Stimulated activated CD4-positive, alpha-beta T cell treated with anti-CD3 and anti-CD28 coated beads, Interleukin-1b, Interleukin-23, amount 100 ng/mL, for 4 hours (primary cell): Measurements from ENCODE around the gene CDH8.
"Not testable (repeated sequence)": the region's sequence is repeated elsewhere in the genome, so short reads cannot be mapped to it uniquely, and the experiment has no call there.

ENCODE experiments used
- DNase-seq, 2 donors: peaks; one replicate each; pipeline ENCODE4 v3.0.0-alpha.2; 2020; ENCODE audit warnings: low read depth in 2 of 2

CDH8 gene

DNA sequence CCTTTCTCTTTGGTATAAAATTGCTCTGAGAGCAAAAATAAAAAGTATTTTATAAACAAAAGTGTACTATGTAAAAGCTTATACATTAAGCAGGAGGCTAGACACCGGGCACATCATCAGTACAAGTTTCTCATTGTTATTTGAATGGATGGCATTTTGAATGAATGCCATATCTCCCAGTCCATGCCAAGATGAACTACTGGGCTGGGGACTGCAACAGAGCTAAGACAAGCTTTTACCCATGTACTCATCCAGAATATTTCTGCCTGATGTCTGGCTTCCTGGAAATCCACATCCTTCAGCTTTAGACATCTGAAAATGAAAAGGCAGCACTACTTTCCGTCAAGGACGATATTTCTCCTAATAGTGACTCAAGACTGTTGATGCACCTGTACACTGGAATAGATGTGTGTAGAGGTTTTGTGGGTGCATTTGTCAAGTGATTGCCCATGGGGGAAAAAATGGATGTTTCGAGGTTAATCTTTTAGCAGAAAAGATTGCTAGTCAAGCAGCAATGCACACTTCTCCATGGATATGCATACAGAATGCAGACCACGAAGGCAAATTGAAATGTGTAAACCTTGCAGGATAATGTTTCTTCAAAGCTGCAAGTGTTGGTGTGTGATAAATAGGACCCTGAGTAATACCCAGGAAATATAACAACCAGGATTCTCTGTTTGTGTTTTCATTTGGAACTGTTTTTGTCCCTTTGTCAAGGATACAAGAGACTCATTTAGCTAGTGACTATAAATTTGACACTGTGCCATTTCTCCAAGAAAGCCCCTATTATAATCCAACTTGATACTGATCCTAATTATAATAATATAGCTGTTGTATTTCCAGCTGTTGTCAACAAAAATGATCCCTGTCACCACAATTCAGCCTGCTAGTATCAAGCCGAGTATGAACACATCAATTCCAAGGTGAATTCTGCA is 173.8 kb downstream of the CDH8 start:
- DNase-seq, result no peak

DNA sequence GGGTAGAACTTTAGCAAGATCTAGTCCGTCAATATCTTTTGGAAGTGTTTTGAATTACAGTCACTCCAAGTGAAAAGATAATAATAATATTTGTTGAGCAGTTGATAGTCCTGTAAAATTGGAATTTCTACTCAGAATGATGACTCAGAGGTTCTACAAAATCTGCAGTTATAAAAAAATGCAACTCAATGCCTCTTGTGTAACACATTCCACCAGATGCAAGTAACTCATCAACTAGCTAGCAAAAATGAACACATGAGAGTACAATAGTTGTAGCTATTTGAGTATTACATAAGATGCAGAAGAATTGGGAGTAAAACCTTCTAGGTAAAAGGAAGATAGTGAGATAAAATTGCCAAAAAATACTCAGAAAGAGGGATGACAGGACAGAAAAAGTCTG is 177.2 kb downstream of the CDH8 start:
- DNase-seq, result no peak

DNA sequence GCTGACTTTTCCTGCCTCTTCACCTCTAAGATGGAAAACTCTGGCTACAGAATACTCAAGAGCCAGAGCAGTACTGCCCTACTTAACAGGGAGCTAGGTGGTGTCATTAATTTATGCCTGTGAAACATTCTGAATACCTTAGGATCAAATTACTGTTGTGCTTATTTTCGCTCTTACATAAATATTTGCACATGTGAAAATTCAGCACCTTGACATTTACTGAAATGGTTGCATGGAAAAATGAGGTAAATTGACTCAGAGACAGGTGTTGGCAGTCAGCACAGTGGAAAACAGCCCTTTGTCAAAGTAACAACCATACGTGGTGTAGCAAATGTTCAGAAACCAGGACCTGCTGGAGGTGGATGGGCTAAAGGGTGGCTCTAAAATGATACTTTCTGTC is 193.6 kb downstream of the CDH8 start:
- DNase-seq, result no peak

DNA sequence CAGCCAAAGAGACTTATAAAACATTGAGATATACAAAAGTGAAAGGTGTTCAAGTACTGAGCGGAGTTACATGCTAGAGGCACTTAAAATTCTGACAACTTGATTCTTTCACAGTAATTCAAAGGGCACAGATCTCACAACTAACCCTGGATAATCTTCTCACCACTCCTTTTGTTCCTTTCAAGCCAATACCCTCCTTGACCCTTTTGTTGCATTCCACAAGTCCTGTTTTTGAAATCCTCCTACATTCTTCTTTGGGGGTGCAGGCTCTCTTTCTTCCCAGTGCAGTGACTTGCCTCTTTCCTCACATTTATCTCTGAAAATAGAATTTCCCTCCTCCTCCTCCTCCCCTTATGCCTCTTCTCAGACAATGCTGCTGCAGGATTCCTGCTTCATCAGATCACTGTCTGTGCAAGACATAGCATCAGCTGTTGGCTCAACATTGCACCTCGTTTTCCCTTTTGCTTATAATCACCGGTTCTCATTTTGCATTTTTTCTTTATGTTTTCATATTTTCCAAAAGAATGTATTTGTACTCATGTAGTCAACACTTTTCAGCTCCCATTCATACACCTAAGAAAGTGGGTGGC is 199.3 kb downstream of the CDH8 start:
- DNase-seq, result no peak

DNA sequence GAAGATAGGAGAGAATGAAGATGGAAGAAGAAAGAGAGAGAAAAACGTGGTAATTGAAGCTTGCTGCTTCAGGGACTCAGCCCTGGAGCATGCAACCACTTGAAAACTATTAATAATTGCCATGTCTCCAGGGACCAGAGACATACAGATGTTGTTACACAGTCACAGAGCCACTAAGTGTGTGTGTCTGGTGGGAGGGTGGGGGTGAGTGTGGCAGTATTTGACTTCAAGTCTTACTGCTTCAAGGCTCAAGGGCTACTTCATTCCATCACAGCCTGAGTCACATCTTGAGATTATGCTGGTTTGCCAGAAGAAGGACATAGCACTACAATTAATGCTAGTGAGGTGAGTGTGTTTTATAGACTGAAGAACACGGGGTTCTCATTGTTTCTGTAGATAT is 202.2 kb downstream of the CDH8 start:
- DNase-seq, result no peak

DNA sequence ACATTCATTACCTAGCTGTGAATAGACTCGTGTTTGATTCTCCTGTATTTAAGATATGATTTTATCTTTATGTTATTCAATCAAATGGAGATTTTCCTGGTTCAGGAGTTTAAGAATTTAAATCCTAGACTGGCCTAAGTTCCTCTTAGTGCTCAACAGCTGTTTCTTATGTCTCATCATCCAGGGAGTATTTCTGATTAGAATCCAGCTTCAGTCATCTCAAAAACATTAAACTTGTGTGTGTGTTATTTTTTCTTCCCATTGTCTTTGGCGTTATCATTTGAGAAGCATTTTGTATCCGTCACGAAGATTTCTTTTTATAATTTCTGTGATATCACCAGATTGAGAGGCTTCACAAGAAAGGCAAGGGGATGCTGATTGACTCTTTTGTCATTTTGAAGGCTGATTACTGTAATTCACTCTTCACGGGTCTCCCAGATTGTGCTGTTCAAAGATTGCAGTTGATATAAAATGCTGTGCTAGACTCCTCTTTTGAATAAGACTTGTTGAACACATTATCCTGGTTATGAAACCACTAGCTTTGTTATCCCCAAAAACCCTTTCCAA is 204.8 kb downstream of the CDH8 start:
- no peak for DNase-seq

DNA sequence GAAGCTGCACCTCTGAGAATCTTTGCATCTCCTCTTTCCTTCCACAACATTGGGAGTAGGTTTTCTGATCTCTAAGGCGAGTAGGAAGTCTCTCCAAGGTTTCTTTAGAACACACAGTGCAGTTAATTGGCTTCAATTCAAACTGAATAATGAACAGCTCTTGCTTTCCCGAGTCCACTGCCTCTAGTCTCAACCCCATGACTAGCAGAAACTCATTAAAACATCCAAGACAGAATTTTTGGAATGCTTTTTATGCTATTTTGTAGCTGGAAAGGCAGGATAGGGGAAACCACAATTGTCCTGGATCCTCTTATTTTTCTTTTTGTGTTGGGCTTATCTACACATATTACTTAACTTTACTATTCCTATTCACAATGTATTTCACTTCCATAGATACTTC is 206.6 kb downstream of the CDH8 start:
- DNase-seq, result no peak

DNA sequence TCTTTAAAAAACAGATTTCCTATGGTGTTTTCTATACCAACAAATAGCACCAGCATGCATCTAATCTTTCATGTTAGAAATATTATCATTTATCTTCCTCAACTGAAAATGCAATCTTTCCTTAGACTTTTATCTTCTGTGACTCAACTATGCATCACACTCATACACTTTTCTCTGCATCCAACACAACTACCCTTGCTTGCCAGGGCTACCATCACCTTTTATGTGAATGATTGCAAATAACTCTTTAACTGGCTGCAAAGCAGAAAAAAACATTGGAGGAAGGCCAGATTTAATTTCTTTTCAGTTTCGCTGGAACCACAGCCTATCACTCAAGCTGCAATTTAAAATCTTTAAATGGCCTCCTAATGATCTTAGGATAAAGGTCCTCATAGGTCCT is 212.9 kb downstream of the CDH8 start:
- DNase-seq, result no peak

DNA sequence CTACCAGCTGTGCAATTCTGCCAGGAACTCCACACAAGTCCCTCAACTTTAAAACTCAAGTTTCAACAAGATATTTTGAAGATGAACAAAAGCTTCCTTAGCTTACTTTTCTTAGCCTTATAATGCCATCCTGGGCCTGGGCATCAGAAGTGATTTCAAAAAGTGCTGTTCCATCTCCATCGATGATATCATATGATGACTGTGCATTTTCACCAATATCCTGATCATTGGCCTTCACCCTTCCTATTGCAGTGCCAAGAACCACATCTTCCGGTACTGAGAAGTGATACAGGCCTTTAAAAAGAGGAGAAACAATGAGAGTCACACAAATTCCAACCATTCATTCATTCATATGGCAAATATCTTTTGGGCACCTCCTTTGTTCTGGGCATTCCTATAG is 215.4 kb downstream of the CDH8 start:
- DNase-seq, result no peak

DNA sequence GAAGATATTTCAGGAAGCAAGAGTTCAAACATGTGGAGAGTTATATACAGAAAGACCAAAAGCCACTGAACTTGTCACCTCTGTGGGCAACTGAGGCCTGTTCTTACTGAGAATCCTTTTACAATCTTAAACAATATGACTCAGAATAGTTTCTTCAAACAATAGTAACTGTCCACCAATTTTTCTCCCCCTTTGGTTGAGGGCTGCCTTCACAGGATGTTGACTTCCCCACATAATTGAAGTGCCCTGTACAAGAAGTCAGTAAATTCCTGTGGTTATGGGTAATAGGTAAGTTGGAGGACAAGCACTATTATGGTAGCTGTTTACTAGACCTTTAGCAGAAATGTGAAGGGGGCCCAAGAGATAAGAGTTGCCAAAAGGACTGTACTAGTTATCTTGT is 215.8 kb downstream of the CDH8 start:
- DNase-seq, result no peak

DNA sequence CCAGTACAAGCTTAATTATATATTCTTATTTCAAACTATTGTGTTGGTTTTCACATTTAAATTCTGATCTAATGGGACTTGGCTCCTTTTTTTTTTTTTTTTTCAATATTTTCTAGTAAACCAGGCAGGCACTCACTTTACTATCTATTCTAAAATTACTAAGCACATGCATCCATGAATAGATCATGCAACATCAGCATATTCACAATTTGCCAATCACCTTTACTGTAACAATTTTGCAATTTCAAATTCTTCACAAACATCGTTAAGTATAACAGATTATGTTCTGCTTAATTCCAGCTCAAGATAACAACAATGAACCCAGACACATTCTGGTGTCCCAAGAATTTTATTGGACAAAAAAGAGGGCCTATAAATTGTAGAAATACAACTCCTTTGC is 217.4 kb downstream of the CDH8 start:
- no peak for DNase-seq

DNA sequence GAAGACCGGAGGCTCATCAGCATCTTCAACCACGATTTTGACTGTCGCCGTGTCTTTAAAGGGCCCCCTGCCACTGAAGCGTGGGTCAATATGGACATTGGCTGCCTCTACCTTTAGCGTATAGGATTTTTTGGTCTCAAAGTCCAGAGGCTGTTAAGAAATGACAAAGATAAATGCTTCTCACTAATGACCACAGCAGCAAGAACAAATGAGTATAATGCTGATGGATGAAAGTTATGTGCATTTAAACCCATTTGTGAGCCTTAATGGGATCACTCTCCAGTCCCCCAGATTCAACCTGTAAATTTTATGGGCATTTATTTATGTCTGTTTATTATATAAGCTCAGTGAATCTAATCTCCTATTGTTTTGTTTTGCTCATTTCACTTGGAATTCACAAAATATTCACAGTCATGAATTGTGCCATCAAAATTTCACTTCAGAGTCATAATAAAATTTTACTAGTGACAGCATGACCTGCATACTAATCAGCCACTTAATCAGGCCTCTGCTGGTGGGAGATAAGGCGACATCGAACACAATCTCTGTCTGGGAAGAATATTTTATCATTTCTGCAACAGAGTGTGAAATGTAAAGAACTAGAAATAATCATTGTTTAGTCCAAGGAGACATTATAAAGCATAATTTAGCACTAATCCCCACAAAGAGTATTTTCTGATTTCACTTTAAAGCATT is 218.5 kb downstream of the CDH8 start:
- DNase-seq, result no peak

DNA sequence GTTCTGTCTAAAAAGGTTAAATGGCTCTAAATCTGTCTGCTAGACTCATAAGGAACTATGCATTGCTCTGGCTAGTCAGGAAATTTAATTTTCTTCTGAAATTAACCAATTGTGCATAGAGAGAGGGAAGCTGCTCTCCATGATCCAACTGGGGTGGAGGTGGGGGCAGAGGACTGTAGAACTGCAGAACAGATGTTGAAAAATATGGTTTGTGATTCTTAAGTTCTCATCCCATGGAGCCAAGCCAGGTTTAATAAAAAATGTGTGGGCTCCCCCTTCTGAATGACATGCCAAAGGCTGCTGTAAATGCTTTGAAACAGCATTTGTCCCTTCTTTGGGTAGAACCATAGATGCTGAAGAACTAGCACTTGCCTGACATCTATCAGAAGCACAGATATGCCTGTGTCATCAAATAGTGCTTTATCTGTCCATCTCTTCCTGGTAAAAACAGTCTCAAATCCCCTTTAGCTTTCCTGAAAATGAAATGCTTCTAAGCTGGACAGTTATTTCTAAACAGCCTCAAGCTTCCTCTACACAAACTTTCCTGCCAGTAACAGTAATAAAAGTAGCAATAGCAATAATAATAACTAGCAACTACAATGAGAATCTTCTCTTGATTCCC is 221.4 kb downstream of the CDH8 start:
- no peak for DNase-seq

DNA sequence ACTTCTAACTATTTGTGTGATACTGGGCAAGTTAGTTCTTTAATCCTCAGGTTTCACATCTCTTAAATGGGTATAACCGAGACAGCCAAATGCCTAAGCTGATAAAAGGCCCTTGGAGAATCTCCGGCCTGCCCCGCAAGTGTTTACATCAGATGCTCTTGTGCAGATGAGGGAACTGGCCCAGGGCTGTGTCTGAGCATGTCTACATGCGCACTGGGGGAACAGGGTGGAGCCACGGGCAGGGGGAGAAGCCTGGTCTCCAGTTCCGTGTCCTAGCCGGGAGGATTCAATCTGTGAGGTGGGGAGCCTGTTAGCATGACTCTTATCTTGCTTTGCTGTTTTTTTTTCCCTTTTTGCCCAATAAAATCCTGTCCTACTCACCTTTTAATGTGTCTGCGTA is 222.9 kb downstream of the CDH8 start:
- no peak for DNase-seq

DNA sequence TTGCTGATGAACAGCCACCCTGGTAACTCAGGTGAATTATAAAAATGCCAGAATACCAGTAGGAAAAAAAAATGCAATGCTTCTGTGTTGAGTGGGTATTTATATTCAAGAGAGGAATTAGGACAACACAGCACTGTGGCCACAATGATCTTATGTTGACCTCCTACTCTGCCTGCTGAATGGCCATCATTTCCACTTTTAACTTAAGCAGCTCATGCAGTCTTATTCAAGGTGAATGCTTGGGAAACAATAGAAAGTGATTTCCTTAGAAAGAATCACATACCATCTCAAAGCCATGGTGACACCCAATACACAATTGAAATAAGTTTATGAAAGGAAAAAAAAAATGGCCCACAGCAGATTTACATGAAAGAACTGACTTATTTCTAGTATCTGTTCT is 224.0 kb downstream of the CDH8 start:
- no peak for DNase-seq

DNA sequence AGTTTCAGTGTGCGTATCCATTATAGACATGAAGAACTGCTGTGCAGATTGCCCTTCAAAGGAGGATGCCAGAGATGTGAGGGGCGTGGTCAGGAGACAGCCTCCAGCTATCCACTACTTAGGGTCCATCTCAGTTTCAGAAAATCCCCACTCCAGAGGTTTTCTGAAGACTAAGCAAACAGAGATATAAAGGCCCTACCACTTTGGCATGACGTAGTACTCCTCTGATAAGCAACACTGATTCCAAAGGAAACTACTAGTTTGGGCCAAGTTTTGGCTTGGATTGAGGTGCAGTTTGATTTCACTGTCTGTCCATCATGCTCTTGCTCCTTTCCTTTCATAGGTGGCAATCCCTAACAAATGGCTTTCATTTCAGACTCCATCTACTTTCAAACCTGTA is 228.7 kb downstream of the CDH8 start:
- DNase-seq, result no peak

DNA sequence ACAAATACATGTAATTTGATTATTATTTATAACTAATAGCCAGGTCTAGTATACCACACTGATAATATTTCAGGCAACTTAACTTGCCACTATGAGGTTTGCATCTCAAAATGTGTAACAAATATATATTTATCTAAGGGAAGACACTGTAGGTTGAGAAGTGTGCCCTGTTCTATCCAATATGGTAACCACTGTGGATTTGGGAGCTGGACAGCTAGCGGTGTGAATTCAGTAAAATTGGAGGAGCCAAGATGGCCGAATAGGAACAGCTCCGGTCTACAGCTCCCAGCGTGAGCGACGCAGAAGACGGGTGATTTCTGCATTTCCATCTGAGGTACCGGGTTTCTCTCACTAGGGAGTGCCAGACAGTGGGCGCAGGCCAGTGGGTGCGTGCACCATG is 235.0 kb downstream of the CDH8 start:
- not testable (repeated sequence) for DNase-seq

DNA sequence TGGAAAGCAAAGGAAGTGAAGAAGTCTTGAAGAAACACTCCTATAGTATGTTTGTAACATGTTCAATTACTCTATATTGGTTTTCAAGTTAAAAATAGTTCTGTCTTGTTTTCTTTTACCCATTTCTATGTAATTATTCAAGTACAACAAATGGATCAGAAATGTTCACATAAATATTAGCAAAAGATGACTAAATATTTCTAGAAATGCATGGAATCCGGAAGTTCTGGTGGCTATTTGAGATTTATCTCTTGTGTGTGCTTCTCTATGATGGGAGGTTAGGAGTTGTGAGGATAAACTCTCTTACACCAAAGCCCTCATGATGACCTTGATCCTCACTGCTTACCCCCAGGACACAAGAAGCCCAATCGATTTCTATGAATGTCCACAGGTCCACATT is 237.5 kb downstream of the CDH8 start:
- no peak for DNase-seq

DNA sequence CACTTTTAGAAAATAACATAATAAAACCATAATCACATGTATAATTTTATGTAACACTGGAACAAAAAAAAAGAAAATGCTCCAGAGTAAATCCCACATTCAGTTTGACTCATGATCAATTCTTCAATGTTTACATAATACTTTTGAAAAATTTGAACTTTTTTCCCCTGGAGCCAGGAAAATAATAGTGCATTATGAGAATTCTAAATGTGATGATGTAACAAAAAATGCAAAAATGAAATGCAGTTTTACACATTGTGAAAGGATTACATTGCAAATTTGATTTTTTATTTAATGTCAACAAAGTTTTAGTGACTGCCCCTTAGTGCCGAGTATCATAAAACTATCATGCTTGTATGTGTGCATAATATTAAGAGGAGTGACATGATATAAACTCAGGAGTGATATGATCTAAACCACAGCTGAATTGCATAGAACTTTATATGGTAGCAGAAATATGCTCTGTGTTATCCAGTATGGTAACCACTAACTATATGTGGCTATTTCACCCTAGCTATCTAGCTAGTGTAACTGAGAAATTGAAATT is 238.2 kb downstream of the CDH8 start:
- DNase-seq, result no peak

DNA sequence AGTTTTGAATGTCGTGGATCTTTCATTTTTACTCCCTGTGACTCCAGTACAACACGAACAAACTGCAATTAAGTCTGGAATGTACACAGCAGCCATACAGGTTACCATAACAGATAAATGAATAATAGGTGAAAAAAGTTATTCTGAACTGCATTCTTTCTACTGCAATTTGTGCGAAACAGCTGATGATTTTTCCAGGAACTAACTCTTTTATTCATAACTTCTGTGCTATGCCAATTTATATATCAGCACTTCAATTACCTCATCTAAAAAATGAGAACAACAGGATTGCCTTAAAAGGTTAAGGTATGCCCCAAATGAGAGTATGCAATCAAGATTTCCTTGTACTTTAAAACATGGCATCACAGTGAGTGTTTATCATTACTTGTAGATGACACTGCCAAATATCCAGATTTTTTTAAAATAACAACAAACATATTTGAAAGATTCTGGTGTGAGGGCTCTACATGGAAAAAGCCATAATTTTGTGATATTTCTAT is 238.9 kb downstream of the CDH8 start:
- no peak for DNase-seq

DNA sequence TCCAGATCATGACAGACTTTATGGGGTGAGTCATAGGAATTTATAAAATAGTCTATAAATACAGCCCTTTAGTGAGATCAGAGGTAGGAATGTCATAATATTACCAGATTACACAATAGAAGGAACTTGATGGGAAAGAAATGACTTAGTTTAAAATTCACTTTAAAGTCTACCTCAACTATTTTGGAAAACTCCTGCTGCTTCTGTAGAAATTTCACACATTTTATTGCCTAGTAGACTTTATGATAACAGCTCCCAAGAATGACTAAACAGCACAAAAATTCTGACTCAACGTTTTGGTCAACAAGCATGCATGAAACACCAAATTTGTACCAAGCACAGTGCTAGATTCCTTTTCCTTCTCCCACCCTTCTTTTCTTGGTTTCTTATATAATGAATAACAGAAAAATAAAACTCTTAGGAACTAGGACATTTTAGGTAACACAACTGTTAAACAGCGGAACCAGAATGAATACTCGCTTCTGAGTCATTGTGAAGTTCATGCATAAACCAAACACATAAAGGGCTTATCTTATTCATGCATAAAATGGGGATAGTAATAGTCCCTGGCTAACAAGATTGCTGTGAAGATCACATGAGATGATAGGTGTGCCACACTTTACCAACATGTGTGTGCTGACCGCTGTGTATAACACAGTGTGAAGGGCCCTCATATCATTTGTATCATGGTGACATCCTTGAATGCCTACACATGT is 243.9 kb downstream of the CDH8 start:
- no peak for DNase-seq
